NCI-H446 (cell line): ENCODE data around the gene GALNT15.
A peak's percentile ranks its signal among the peaks of the same experiment; 100 is the strongest.

ENCODE experiments used
- DNase-seq, 2 experiments: peaks; one replicate each; lab custom pipeline; 2025; lab: John Stamatoyannopoulos, UW

Gene GALNT15, protein sequence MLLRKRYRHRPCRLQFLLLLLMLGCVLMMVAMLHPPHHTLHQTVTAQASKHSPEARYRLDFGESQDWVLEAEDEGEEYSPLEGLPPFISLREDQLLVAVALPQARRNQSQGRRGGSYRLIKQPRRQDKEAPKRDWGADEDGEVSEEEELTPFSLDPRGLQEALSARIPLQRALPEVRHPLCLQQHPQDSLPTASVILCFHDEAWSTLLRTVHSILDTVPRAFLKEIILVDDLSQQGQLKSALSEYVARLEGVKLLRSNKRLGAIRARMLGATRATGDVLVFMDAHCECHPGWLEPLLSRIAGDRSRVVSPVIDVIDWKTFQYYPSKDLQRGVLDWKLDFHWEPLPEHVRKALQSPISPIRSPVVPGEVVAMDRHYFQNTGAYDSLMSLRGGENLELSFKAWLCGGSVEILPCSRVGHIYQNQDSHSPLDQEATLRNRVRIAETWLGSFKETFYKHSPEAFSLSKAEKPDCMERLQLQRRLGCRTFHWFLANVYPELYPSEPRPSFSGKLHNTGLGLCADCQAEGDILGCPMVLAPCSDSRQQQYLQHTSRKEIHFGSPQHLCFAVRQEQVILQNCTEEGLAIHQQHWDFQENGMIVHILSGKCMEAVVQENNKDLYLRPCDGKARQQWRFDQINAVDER

DNA sequence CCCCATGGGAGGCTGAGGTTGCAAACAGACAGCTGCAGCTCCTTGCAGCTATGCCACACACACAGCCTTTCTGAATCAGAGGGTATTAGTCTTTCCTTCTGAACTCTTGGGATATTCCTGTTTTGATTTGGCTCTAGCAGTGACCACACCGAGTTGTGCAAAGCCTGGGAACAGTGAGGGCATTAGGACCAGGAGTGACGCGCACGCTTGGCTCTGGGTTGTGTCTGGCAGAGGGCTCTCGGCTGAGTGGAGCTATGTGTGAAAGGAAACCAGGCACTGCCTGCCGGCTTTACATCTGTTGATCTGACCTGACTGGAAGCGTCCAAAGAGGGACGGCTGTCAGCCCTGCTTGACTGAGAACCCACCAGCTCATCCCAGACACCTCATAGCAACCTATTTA, at the start of gene GALNT15:
Gene GALNT15 (plus strand): TSS at position 292 of the 400 bp plus-strand sequence. CDS start 472 bp downstream, outside the sequence.
- peak; percentile 19 to 66 for DNase-seq

DNA sequence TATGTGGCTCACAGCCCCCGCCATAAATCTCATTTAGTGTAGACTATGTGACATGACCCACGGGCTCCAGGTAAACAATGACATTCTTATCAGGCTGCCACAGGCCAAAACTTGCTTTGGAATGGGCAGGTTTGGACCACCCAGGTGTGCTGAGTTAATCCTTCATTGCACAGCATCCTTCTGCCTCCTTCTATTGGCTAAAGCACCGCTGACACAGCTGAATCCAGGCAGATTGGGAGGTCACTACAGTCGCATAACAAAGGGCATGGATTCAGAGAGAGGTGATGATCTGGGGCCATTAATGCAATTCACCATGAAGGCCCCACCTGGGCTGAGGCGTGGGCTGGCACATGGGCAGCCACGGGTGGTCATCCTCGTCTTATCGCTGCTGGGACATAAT, 47.8 kb upstream of the GALNT15 start:
- DNase-seq = no peak

DNA sequence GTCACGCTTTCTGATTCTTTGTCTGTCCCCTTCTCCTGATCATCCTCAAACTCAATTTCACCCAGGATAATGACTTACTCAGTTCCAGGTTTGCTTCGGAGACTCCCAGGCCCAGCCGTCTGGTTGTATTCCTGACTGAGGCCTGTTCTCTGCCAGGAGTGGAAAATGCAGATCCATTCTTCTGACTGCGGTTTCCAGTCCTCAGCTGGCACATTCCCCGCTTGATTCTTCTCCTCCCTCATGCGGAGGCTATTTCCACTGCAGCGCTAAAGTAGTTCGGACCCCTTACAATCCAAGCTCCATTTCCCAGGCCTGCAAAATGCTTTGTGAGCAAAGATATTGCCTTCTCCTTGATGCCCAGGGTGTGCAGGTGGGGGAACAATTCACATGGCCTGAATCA, 47.2 kb upstream of the GALNT15 start:
- DNase-seq = no peak

DNA sequence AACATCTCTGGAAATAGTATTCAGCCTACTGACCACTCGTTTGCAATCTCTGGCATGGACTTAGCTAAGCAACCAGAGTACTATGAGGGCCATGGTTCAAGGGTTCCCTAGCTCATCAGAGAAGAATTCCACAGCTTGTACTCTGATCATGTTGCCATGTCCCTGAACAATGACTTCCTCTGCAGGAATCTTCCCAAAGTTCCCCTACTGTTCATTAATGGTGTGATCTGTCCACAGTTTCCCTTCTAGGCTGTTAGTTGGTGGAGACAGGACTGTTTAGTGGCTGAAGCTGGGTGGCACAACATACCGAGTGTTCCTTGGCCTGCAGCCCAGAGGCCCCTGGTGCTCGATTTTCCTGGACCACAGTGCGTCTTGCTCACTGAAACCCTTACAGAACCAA, 44.4 kb upstream of the GALNT15 start:
- DNase-seq = peak in 1 of 2 experiments; percentile 13

DNA sequence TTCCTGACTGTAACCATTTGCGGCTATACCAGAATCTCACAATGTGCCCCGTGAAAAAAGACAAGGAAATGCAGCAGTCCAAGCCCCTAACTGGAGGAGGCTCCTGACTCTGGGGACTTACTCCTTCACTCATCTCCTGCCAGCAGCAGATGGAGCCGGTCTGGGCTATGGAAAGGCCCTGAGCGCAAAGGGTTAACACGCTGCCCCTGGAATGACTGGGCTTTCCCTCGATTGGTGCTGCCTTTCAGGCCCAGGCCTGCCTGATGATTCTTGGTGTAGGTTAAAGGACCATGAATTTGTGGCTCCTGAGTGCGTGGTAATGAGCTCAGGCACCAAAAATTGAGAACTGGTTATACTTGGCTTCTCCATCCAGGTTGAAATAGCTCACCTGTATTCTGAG, 42.3 kb upstream of the GALNT15 start:
- peak in 1 of 2 experiments; percentile 55 for DNase-seq

DNA sequence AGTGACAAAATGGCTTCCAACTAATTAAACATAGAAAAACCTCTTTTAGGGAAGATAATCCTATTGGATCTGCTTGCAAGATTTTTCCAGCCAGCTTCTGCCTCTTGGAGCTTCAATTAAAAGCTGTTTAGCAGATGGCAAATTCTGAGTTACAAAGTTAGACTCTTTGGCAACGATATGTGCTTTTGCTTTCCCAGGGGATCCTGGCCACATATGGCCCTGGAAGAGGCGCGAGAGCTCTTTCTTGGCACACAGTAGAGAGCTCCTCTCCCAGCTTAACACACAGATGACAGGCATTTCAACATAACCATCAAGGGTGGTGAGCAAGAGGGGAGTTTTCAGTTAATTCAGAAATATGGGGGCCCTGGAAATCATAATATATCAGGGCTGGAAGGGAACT, 41.6 kb upstream of the GALNT15 start:
- DNase-seq = peak; percentile 88 to 97

DNA sequence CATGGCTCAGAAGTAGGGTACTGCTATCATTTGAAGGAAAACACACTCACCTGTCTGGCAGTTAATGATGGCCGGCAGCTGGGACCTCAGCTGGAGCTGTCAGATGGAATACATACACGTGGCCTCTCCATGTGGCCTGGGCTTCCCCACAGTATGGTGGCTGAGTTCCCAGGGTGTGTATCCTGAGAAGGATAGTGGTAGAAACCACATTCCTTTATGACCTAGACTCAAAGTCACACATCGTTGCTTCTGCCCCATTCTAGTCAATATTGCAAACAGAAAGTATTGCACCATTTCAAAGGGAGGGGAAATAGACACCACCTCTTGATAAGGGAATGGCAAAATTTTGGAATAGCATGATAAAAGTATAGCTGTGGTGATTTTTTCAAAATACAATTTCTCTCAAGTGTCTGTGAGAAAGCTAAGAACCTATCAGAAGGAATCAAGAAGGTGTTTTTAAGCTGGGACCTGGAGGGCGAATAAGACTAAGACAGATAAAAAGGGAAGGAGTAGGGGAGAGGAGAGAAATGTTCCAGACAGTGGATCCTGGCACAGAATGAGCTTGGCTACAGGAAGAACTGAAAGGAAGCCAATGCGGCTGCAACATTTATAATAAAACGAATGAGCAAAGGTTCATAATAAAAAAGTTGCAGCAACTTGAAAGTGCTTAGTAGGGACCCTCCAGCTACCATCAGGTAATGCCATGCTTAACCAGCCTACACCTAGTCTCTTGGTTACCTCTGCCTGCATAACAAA, 40.1 kb upstream of the GALNT15 start:
- peak in 1 of 2 experiments; percentile 41 for DNase-seq

DNA sequence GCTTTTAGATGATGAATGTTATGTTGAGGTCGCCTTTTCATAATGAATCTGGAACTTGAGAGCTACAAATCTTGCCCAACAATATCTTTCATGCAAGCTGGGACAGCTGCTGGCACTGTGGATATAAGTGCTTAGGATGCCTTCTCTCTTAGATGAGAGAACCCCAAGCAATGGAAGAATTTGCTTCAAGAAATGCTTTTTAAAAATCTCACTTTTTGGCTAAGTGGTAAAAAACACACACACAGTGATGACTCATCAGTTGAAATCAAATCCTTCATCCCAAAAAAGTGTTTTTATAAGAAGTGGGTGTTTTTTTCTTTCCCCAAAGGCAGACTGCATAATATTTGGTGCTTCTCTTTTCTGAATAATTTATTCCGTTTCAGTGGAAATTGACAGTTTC, 38.4 kb upstream of the GALNT15 start:
- DNase-seq = no peak

DNA sequence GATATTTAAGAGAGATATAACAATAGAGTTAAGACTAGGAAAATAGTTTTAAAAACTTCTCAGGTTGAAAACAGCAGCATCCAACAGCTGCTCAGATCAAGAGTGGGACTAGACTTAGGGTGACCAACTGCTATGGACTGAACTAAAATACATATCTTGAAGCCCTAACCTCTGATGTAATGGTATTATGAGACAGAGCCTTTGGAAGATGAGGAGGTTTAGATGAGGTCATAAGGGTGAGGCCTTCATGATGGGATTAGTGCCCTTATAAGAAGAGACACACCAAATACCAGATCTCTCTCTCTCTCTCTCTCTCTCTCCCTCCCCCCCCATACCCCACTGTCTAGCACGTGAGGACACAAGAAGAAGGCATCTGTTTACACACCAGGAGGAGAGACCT, 37.4 kb upstream of the GALNT15 start:
- no peak for DNase-seq

DNA sequence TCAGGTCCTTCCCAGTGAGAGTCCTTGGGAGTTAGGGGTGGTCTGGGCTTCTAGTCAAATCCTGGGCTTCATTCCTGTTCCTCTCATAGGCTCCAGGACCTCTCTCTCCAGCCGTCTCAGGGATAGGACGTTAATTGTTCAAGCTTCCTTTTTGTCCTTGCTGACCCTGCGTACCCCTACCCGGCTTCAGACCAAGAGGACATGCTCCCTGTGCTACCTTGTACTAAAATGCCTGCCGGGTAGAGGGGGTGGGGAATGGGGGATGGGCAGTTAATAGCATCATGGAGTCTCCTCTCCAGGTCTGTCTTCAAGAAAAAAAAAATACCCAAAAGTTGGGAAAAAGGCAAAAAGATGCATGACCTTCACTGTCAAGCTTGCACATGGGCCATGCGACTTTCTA, 36.5 kb upstream of the GALNT15 start:
- no peak for DNase-seq

DNA sequence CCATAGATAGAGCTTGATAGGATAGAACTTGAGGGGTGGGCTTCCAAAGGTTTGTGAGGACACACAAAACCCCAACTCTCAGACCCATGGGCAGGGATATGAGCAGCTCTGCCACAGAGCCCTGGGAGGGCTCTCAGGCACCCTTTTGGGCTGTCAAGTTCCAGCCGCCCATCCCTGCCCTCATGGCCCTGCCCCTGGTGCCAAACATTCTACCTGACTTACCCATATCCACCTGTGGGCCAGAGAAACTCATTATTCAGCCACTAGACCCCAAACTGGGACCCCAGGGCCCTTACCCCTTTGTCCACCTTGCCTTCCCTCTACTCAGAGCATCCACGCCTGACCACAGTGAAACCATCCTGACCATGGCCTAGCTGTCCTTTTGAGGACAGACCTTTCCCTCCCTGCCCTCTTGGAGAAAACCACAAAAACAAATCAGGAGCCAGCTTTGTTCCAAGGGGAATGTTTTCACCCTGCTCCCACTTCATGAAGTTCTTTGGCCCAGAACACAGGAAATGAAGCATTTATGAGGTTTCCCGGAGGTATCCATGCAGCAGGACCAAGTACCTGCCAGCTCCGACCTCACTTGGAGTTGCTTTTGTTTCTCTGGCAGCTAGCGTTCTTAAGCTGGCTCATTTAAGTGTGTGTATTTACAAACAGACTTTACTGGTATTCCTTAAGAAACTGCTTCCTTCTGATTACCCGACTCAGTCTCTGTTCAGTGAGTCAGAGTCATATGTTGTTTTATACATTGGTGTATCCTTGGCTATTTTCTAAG, 34.2 kb upstream of the GALNT15 start:
- DNase-seq = no peak

DNA sequence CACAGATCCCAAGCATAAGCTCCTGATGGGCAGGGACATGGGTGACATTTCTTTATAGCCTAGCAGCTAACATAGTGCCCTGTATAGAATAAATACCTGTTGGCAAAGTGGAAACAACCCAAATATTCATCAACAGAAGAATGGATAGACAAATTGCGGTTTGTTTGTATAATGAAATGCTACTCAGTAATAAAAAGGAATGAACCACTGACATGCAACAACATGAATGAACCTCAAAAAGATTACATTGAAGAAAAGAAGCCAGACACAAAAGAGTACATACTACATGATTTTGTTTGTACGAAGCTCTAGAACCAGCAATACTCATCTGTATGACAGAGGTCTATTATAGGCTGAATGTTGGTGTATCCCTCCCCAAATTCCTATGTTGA, 33.6 kb upstream of the GALNT15 start:
- DNase-seq = no peak

DNA sequence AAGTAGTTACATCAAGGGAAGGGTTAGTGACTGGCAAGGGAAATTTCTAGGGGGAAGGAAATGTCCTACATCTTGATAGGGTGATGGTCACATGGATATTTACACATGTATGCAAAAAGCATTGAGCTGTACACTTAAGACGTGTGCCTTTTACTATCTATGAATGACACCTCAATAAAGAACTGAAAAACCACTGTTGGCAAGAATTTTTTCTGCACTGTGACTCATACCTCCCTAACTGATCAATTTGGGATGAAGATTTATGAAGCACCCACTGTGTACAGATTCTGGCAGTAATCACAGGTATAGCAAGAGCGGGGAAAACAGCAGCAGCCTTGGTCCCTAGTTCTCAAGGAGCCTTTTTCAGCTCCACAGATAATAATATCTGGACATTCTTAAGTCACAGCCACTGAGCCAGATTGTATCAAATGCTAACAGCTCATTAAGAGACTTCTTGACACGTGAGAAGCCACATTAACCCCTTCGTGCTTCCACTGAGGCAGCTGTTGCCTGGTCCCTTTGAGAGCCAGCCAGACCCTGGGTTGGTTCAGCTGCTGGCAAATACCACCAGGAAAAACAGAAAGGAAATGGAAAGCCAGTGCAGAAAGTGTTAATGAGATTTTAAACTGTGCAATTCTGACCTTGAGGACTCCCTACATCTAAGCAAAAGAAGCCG, 32.0 kb upstream of the GALNT15 start:
- no peak for DNase-seq

DNA sequence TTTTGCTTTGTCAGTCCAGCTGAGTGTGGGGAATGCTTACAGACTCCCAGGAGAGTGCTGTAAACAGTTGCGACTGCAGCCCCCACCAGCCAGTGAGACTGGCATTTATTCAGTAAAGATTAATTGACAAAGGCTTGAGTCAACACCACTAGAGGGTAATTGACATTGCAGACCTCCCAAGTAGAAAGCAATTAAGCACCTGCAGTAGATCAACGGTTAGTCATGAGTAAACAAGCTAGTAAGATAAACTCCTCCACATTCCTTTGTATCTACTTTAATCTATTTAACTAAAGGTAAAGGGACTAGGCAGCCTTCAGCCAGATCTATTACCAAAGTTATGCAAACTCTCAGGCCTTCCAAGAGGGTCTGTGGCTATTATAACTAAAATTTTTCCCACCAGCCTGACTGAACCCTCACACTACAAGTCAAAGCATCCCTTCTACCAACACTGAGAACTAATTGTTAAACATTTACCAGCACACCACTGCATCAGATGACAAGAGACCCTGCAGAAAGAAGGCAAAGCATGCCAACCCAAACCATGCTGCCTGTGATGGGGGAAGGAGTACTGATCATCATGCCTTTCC, 30.5 kb upstream of the GALNT15 start:
- DNase-seq = no peak

DNA sequence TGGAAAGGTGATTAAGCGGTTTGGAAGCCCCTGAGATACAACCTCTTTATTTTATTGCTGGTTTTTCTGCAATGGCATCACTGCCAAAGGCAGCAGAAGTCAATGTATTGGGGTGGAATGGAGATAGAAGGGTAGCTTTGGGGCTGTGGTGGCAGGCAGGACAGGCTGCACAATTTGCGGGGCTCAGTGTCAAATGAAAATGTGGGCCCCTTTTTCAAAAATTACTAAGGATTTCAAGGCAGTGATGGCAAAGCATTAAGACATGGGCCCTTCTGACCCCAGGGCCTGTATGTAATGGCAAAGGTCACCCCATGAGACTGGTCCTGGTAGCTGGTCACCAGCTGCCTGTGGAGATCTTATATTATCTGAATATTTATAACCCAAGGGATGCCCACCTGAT, 29.3 kb upstream of the GALNT15 start:
- DNase-seq = no peak

DNA sequence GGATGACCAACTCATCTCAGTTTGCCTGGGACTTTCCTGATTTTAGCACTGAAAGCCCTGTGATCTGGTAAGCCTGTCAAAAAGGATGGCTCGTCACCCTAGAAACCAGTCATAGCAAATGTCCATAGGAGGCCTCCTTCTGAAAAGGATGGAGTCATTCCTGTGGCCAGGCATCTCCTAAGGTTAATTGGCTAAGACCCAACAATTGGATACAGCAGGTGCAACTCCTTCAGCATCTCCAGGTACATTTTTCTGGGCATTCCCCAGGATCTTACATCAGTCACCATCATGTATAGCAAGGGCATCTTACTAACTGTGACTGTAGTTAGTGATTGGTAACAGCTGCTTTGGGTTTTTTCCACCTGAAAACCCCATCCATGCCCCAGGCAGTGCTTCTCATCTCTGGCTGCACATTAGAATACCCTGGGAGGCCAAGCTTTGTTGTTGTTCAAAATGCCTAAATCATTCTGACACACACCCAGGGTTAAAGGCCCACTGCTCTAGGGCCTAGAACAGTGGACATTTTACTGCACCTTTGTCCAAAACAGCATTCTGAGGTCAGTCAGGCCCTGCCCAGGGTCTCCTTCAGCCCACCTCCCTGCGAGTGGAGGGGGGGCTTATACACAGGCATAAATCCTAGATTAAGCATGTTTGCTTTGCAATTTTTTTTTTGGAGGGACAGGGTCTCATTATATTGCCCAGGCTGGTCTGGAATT, 28.3 kb upstream of the GALNT15 start:
- no peak for DNase-seq

DNA sequence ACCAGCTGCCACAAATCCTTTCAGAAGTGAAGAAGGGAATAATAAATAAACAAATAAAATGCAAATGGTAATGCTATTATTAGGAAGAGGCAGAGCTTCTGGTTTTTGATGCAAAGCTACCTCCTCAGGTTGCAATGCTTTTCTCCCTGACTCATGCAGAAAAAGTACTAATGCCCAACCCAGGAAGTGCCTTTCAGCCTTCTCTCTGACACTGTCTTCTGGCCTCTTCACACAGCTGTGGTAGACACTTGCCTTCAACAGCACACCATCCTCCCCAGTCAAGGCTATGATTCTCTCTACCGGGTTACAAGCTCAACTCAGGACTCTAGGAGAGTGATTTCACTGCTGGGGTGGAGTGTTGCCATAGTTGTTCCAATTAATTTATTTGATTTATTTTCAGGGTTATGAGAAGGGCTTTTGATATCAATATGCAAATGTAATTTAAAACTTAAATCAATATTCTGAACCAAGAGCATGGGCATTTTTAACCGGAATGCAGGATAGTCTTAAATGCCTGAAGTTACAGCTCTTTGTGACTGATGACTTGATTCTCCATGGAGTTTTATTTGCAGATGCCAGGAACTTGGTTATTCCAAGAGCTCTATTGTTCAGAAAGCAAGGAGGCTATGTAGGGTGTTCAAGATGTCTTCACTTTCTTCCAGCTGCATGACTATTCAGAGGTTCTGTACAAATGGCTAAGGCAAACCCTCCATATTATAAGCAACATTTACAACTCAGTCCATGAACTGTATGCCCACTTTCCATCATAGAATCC, 27.1 kb upstream of the GALNT15 start:
- DNase-seq = no peak

DNA sequence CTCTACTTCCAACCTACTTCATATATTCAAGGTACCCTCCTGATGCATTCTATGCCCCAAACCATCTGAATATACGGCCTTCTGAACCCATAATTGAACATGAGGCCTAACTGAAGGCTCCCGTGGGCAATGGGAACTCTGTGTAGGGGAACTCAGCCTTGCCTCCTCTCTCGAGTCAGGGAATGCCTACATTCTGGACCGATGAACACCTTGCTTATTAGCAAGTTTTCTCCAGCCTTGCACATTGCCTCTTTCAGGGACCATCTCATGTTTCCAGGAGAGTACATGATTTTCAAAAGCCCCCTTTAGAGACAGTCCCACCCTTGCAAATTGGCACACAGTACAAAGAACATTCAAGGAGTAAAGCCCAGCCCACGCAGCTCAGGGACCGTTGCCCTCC, 26.3 kb upstream of the GALNT15 start:
- no peak for DNase-seq

DNA sequence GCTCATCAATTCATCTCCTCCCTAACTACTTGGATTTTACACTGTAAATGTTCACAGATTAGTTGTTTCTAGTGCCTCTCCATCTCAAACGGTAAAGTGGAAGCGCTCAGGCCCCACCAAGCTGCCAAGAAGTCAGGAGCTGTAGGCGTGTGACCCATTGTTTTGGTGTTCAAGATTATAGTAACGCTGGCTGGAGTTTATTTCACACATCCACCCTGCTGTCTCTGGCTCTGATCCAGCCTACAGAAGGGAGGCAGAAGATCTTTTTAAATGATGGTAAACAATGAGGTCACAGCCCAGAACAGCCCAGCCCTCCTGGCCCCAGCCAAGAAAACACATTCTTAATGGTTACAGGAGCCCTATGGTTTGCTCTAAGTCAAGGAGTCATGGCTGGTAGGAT, 25.7 kb upstream of the GALNT15 start:
- peak; percentile 89 to 93 for DNase-seq

DNA sequence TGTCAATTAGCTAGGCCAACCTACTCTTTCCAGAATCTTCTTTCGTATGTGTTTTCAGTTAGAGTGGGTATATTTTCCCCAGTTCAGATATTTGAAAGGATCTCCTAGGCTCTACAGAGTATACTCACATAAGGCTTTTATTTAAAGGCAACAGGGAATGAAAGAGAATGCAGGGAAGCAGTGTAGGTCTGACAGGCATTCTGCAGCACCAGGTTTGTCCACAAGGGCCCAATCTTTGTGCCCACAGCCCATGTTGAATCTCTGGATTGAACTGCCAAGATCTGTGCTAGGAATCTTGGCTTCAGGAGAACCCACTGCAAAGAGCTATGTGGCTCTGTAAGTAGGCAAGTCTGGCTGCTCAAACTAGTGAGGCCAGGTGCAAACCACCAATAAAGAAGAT, 24.2 kb upstream of the GALNT15 start:
- DNase-seq = peak in 1 of 2 experiments; percentile 10
